Measurements from ENCODE around the gene SRP68.
A peak's percentile ranks its signal among the peaks of the same experiment; 100 is the strongest.

The SRP68 gene

GRCh38 chr17:76072148-76072858 lies at the start of gene SRP68:
TSS of gene SRP68 (minus strand) at chr17:76072517. CDS start at chr17:76072491, 26 bp downstream.
- DNase-seq (ENCODE audit: low read depth in 2 of 2), result peak; percentile 81 to 84

- no peak for DNase-seq (ENCODE audit: low read depth in 2 of 2)
Measured at GRCh38 chr17:76121932-76122430, 49.7 kb upstream of the SRP68 start.

GRCh38 chr17:76120658-76121008 lies 48.3 kb upstream of the SRP68 start:
- DNase-seq (ENCODE audit: low read depth in 2 of 2), result no peak

GRCh38 chr17:76119409-76120371 lies 47.4 kb upstream of the SRP68 start:
- no peak for DNase-seq (ENCODE audit: low read depth in 2 of 2)

- no peak for DNase-seq (ENCODE audit: low read depth in 2 of 2)
Measured at GRCh38 chr17:76115138-76115754, 42.9 kb upstream of the SRP68 start.

GRCh38 chr17:76111956-76112355 lies 39.6 kb upstream of the SRP68 start:
- no peak for DNase-seq (ENCODE audit: low read depth in 2 of 2)

GRCh38 chr17:76107509-76107908 lies 35.2 kb upstream of the SRP68 start:
- DNase-seq (ENCODE audit: low read depth in 2 of 2), result no peak

- no peak for DNase-seq (ENCODE audit: low read depth in 2 of 2)
Measured at GRCh38 chr17:76106703-76107102, 34.4 kb upstream of the SRP68 start.

- no peak for DNase-seq (ENCODE audit: low read depth in 2 of 2)
Measured at GRCh38 chr17:76104896-76105231, 32.5 kb upstream of the SRP68 start.

- DNase-seq (ENCODE audit: low read depth in 2 of 2), result no peak
Measured at GRCh38 chr17:76104140-76104895, 32.0 kb upstream of the SRP68 start.

GRCh38 chr17:76103274-76104139 lies 31.2 kb upstream of the SRP68 start, which contains the start of gene EXOC7:
TSS of gene EXOC7 (minus strand) at chr17:76103787. CDS start at chr17:76103692, 95 bp downstream.
- DNase-seq (ENCODE audit: low read depth in 2 of 2), result peak; percentile 88 to 89

- no peak for DNase-seq (ENCODE audit: low read depth in 2 of 2)
Measured at GRCh38 chr17:76102944-76103273, 30.6 kb upstream of the SRP68 start.

- DNase-seq (ENCODE audit: low read depth in 2 of 2), result no peak
Measured at GRCh38 chr17:76097716-76098295, 25.5 kb upstream of the SRP68 start.

GRCh38 chr17:76095943-76096342 lies 23.6 kb upstream of the SRP68 start:
- no peak for DNase-seq (ENCODE audit: low read depth in 2 of 2)

GRCh38 chr17:76094046-76094445 lies 21.7 kb upstream of the SRP68 start:
- no peak for DNase-seq (ENCODE audit: low read depth in 2 of 2)

GRCh38 chr17:76092526-76093413 lies 20.5 kb upstream of the SRP68 start:
- no peak for DNase-seq (ENCODE audit: low read depth in 2 of 2)

- DNase-seq (ENCODE audit: low read depth in 2 of 2), result no peak
Measured at GRCh38 chr17:76091526-76092286, 19.4 kb upstream of the SRP68 start.

GRCh38 chr17:76090517-76091129 lies 18.3 kb upstream of the SRP68 start:
- DNase-seq (ENCODE audit: low read depth in 2 of 2), result no peak
